ENCODE results near the gene IL17RA. TPM values are rescaled to one million over a fixed set of nuclear protein-coding genes. Genes with fewer than 3 reads are reported as not detected.

IL17RA gene
- total RNA-seq, 1 experiment from 2014 or later = 3.6 TPM

GRCh38 chr22:17106785-17107546 lies 22.2 kb downstream of the IL17RA start:
- Histone ChIP-seq H3K4me3 (ENCODE audit: insufficient read depth, low read depth, low read length) (no peak overlapping the region), H3K27me3 (ENCODE audit: control insufficient read depth, insufficient read depth, low read length) (no peaks in the 10 kb centered on the region), H3K36me3 (replicated peaks; ENCODE audit: control insufficient read depth, insufficient read depth, low read length) (no peaks in the 10 kb centered on the region; the same call in 1 of the 2 replicates)
- peak; percentile 29 for DNase-seq

DNA sequence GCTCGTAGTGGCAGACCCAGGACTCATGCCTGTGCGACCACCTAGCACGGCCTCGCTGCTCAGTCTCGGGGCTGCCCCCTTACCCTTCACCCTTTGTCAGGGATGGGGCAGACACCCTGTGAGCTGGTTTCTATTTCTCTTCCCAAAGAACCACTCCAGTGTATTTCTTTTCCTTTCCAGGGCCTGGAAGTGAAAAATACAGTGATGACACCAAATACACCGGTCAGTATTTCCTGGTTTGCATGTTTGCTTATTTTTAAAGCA lies 22.7 kb downstream of the IL17RA start:
- Histone ChIP-seq H3K36me3 (replicated peaks; ENCODE audit: control insufficient read depth, insufficient read depth, low read length) (no peaks in the 10 kb centered on the region), H3K27me3 (ENCODE audit: control insufficient read depth, insufficient read depth, low read length) (no peaks in the 10 kb centered on the region), H3K4me3 (ENCODE audit: insufficient read depth, low read depth, low read length) (no peak overlapping the region)

DNA sequence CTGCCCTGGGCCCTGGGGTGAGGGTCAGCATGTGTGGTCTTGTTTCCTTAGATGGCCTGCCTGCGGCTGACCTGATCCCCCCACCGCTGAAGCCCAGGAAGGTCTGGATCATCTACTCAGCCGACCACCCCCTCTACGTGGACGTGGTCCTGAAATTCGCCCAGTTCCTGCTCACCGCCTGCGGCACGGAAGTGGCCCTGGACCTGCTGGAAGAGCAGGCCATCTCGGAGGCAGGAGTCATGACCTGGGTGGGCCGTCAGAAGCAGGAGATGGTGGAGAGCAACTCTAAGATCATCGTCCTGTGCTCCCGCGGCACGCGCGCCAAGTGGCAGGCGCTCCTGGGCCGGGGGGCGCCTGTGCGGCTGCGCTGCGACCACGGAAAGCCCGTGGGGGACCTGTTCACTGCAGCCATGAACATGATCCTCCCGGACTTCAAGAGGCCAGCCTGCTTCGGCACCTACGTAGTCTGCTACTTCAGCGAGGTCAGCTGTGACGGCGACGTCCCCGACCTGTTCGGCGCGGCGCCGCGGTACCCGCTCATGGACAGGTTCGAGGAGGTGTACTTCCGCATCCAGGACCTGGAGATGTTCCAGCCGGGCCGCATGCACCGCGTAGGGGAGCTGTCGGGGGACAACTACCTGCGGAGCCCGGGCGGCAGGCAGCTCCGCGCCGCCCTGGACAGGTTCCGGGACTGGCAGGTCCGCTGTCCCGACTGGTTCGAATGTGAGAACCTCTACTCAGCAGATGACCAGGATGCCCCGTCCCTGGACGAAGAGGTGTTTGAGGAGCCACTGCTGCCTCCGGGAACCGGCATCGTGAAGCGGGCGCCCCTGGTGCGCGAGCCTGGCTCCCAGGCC lies 23.7 kb downstream of the IL17RA start:
- H3K4me3 ChIP-seq (ENCODE audit: insufficient read depth, low read depth, low read length) = no peak overlapping the region

More for the DNA sequence above, 22.7 kb downstream of the IL17RA start:
- no peak for DNase-seq

GRCh38 chr22:17109113-17109865 lies 24.5 kb downstream of the IL17RA start:
- Histone ChIP-seq H3K4me3 (ENCODE audit: insufficient read depth, low read depth, low read length) (no peak overlapping the region), H3K36me3 (replicated peaks; ENCODE audit: control insufficient read depth, insufficient read depth, low read length) (no peaks in the 10 kb centered on the region), H3K27me3 (ENCODE audit: control insufficient read depth, insufficient read depth, low read length) (no peaks in the 10 kb centered on the region)
- peak; percentile 37 for DNase-seq

More for the DNA sequence above, 23.7 kb downstream of the IL17RA start:
- Histone ChIP-seq H3K36me3 (replicated peaks; ENCODE audit: control insufficient read depth, insufficient read depth, low read length) (no peaks in the 10 kb centered on the region), H3K27me3 (ENCODE audit: control insufficient read depth, insufficient read depth, low read length) (no peaks in the 10 kb centered on the region)
- DNase-seq = peak; percentile 51

- Histone ChIP-seq H3K4me3 (ENCODE audit: insufficient read depth, low read depth, low read length) (no peak overlapping the region), H3K36me3 (replicated peaks; ENCODE audit: control insufficient read depth, insufficient read depth, low read length) (no peaks in the 10 kb centered on the region), H3K27me3 (ENCODE audit: control insufficient read depth, insufficient read depth, low read length) (no peaks in the 10 kb centered on the region)
- no peak for DNase-seq
These were observed 25.2 kb downstream of the IL17RA start for GRCh38 chr22:17109976-17110375.

- no peaks in the 10 kb centered on the region for H3K36me3 ChIP-seq (replicated peaks; ENCODE audit: control insufficient read depth, insufficient read depth, low read length)
- no peak overlapping the region for H3K4me3 ChIP-seq (ENCODE audit: insufficient read depth, low read depth, low read length)
- DNase-seq = peak; percentile 42
- H3K27me3 ChIP-seq (ENCODE audit: control insufficient read depth, insufficient read depth, low read length) = no peaks in the 10 kb centered on the region
These were observed 26.2 kb downstream of the IL17RA start for GRCh38 chr22:17110791-17111550.

DNA sequence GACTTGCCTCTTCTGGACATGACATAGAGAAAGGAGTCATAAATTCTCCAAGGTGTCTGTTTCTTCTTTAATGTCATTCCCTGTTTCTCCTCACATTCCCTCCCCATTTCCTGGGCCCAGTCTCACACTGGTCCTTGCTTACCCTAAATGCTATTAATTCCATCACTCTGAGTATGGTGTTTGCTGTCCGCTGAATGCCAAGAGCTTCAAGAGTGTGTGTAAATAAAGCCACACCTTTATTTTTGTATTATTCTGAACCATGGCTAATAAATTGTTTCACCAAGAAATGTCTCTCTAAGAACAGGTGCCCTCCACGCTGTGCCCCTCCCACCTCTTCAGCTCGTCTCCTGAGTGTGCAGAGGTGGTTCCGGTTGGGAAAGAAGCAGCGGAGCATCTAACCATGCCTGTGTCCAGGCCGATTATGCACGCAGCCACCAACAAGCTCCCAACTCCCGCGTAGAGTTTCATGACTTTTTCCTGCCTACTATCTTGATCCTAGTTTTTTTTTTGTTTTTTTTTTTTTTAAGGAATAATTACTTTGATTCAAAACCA lies 27.8 kb downstream of the IL17RA start:
- Histone ChIP-seq H3K36me3 (replicated peaks; ENCODE audit: control insufficient read depth, insufficient read depth, low read length) (no peaks in the 10 kb centered on the region), H3K4me3 (ENCODE audit: insufficient read depth, low read depth, low read length) (no peak overlapping the region), H3K27me3 (ENCODE audit: control insufficient read depth, insufficient read depth, low read length) (no peaks in the 10 kb centered on the region)
- DNase-seq = peak; percentile 28

DNA sequence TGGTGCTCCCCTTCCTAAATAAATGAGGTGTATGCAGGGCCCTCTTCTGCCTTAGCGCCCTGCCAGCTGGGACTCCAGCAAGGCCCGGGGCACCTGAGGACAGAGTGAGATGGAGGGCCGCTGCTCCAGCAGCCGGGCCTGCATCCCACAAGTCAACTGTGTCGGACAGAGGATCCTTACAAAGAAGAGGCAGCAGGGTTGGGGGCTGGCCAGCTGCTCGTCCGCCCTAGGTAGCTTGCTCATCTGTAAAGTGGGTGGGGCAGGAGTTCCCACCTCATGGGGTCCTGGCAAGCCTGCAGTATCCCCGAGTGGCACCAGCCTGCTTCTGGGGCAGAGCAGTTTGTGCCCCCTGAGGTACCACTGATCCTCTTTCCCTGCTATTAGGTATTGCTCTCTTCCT lies 28.8 kb downstream of the IL17RA start:
- no peak overlapping the region for H3K4me3 ChIP-seq (ENCODE audit: insufficient read depth, low read depth, low read length)
- H3K36me3 ChIP-seq (replicated peaks; ENCODE audit: control insufficient read depth, insufficient read depth, low read length) = no peaks in the 10 kb centered on the region
- peak; percentile 27 for DNase-seq
- H3K27me3 ChIP-seq (ENCODE audit: control insufficient read depth, insufficient read depth, low read length) = no peaks in the 10 kb centered on the region

- DNase-seq = peak; percentile 19
- no peak overlapping the region for H3K4me3 ChIP-seq (ENCODE audit: insufficient read depth, low read depth, low read length)
These were observed 29.5 kb downstream of the IL17RA start for GRCh38 chr22:17114173-17114897.

GRCh38 chr22:17114898-17115235 lies 30.1 kb downstream of the IL17RA start:
- no peaks in the 10 kb centered on the region for H3K36me3 ChIP-seq (replicated peaks; ENCODE audit: control insufficient read depth, insufficient read depth, low read length)
- H3K27me3 ChIP-seq (ENCODE audit: control insufficient read depth, insufficient read depth, low read length) = peaks cover 5% of the 10 kb centered on the region; the same call in 1 of the 2 replicates
- H3K4me3 ChIP-seq (ENCODE audit: insufficient read depth, low read depth, low read length) = no peak overlapping the region
- DNase-seq = peak; percentile 6

More at GRCh38 chr22:17114173-17114897, 29.5 kb downstream of the IL17RA start:
- no peaks in the 10 kb centered on the region for H3K36me3 ChIP-seq (replicated peaks; ENCODE audit: control insufficient read depth, insufficient read depth, low read length)
- peaks cover 2% of the 10 kb centered on the region; the same call in 1 of the 2 replicates for H3K27me3 ChIP-seq (ENCODE audit: control insufficient read depth, insufficient read depth, low read length)

DNA sequence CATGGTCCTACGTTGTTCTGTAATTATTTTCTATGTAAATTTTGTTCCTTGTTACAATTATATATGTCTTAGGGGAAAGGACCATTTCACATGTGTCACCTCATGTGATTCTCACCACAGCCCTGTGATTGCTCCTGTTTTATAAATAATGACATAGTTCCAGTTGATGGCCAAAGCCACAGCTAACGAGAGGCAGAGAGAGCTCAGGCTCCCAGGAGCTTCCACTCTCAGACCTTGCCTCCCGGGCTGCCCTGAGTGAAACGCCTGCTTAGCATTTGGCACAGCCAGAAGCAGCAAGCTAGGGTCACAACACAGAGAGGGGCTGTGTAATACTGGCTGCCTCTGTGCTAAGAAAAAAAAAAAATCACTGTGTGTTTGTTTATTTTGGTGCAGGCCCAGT lies 30.4 kb downstream of the IL17RA start:
- Histone ChIP-seq H3K27me3 (ENCODE audit: control insufficient read depth, insufficient read depth, low read length) (peaks cover 8% of the 10 kb centered on the region; the same call in 1 of the 2 replicates), H3K36me3 (replicated peaks; ENCODE audit: control insufficient read depth, insufficient read depth, low read length) (no peaks in the 10 kb centered on the region), H3K4me3 (ENCODE audit: insufficient read depth, low read depth, low read length) (no peak overlapping the region)
- DNase-seq = peak; percentile 8

DNA sequence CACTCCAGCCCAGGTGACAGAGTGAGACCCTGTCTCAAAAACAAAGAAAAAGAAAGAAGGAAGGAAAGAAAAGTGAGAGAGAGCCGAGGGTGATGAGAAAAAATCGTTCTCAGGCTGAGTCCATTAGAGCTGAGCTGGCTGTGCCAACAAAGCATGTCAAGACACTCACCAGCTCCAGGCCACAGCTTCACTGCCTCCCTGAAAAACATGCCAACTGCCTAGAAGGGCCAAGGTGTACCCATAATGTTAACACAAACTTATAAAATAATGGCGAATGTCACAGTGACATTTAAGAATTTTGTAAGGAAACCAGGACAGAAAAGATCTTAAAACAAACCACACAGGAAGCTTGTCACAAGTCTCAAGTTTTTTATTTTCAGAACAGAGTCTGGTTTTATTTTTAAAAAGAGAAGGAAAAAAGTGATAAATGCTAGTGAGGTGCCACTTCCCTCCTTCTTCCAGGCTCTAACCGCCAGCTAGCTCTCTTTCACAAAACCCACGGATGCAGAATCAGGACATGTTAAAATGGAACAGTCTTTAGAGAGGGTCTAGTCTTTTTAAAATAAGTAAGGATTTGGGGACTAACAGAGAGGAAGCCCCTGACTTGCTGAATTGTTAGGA lies 31.3 kb downstream of the IL17RA start:
- H3K4me3 ChIP-seq (ENCODE audit: insufficient read depth, low read depth, low read length) = no peak overlapping the region
- H3K36me3 ChIP-seq (replicated peaks; ENCODE audit: control insufficient read depth, insufficient read depth, low read length) = no peaks in the 10 kb centered on the region
- no peak for DNase-seq
- H3K27me3 ChIP-seq (ENCODE audit: control insufficient read depth, insufficient read depth, low read length) = peaks cover 8% of the 10 kb centered on the region; the same call in 1 of the 2 replicates

Data from H7 (cell line).